Measurements from ENCODE around the gene TNFRSF11A. TPM values are rescaled to one million over a fixed set of nuclear protein-coding genes. Genes with fewer than 3 reads are reported as not detected.

Gene TNFRSF11A
- 10 to 100 TPM; 23.3 to 87.3 (median 59.3) TPM for total RNA-seq
- long read RNA-seq, donor 1, full-length matches to known transcripts, result 6 of 14 reads
- long read RNA-seq, donor 1, partial matches to known transcripts, result 4 of 14 reads
- long read RNA-seq, donor 1, other reads (novel, unspliced or antisense), result 4 of 14 reads
- long read RNA-seq, donor 2, partial matches to known transcripts, result 1 of 4 reads
- long read RNA-seq, donor 2, other reads (novel, unspliced or antisense), result 3 of 4 reads

- H3K36me3 ChIP-seq (ENCODE audit: low read depth), result no peaks in the 10 kb centered on the region
- DNase-seq (peak; percentile 73 to 90 (median 85)), ATAC-seq (peak; percentile 77)
- peak; percentile 53 for TF ChIP-seq CTCF (IDR thresholded peaks at IDR 0.05)
- peak within 1 kb of the TSS; percentile 33 for H3K4me3 ChIP-seq
- intact Hi-C loops (cut with DNase I, micrococcal nuclease), result no loop called here
- H3K4me1 ChIP-seq (ENCODE audit: low read depth), result peaks cover 34% of the 10 kb centered on the region
- H3K9me3 ChIP-seq, result no peaks in the 10 kb centered on the region
Measured at GRCh38 chr18:62324917-62325805, at the start of gene TNFRSF11A. TSS of gene TNFRSF11A (plus strand) at chr18:62325310. CDS start at chr18:62325353, 43 bp downstream.

GRCh38 chr18:62277045-62277444 is 48.1 kb upstream of the TNFRSF11A start:
- Histone ChIP-seq H3K36me3 (ENCODE audit: low read depth) (no peaks in the 10 kb centered on the region), H3K4me3 (no peak overlapping the region), H3K4me1 (ENCODE audit: low read depth) (no peaks in the 10 kb centered on the region), H3K9me3 (no peaks in the 10 kb centered on the region)
- intact Hi-C loops (cut with DNase I, micrococcal nuclease), result no loop called here
- DNase-seq (no peak), ATAC-seq (no peak)
- no peak for TF ChIP-seq CTCF (IDR thresholded peaks at IDR 0.05)

GRCh38 chr18:62279561-62279960 is 45.5 kb upstream of the TNFRSF11A start:
- no peaks in the 10 kb centered on the region for H3K4me1 ChIP-seq (ENCODE audit: low read depth)
- H3K9me3 ChIP-seq, result no peaks in the 10 kb centered on the region
- intact Hi-C loops (cut with DNase I, micrococcal nuclease), result no loop called here
- DNase-seq (no peak), ATAC-seq (no peak)
- no peak overlapping the region for H3K4me3 ChIP-seq
- TF ChIP-seq CTCF (IDR thresholded peaks at IDR 0.05), result no peak
- no peaks in the 10 kb centered on the region for H3K36me3 ChIP-seq (ENCODE audit: low read depth)

- H3K36me3 ChIP-seq (ENCODE audit: low read depth), result no peaks in the 10 kb centered on the region
- DNase-seq, result no peak
- TF ChIP-seq CTCF (IDR thresholded peaks at IDR 0.05), result no peak
- no peaks in the 10 kb centered on the region for H3K4me1 ChIP-seq (ENCODE audit: low read depth)
- intact Hi-C loops (cut with DNase I, micrococcal nuclease), result no loop called here
- no peak for ATAC-seq
- H3K9me3 ChIP-seq, result no peaks in the 10 kb centered on the region
- H3K4me3 ChIP-seq, result no peak overlapping the region
Measured at GRCh38 chr18:62280058-62280457, 45.1 kb upstream of the TNFRSF11A start.

- TF ChIP-seq CTCF (IDR thresholded peaks at IDR 0.05), result no peak
- intact Hi-C loops (cut with DNase I, micrococcal nuclease), result no loop called here
- H3K36me3 ChIP-seq (ENCODE audit: low read depth), result no peaks in the 10 kb centered on the region
- no peaks in the 10 kb centered on the region for H3K4me1 ChIP-seq (ENCODE audit: low read depth)
- no peak for DNase-seq
- no peak overlapping the region for H3K4me3 ChIP-seq
- H3K9me3 ChIP-seq, result no peaks in the 10 kb centered on the region
- ATAC-seq, result no peak
Measured at GRCh38 chr18:62280786-62281185, 44.3 kb upstream of the TNFRSF11A start.

All from mucosa of descending colon (tissue), 3 donors.